Omental fat pad (tissue), 4 donors: ENCODE results near the gene TRIP10. TPM values are rescaled to one million over a fixed set of nuclear protein-coding genes. Genes with fewer than 3 reads are reported as not detected.

Source experiments
- ATAC-seq: fragments of 150-250 bp; one replicate; pipeline ENCODE4 v1.9.1; 2016; ENCODE audit warnings: mild to moderate bottlenecking, moderate library complexity; ENCODE audit not compliant: low FRiP score
- DNase-seq: peaks from one replicate; pipeline ENCODE4 v3.0.0-alpha.2; 2019; ENCODE audit warnings: low spot score
- total RNA-seq, 4 donors: library from RNA; depleted of rRNA; stranded (reverse); fragments of >200 nt; gene quantifications; one replicate each; pipeline ENCODE4 v1.1.0, GENCODE V29; 2016
- TF ChIP-seq, protein P1 (sequence below), 3 donors: fragments of 450-650 bp; IDR thresholded peaks; one replicate each; pipeline ENCODE4 v1.5.1; 2016 to 2017; ENCODE audit warnings: antibody characterized with exemption in 3 of 3, mild to moderate bottlenecking in 3 of 3, moderate library complexity in 2 of 3

Gene TRIP10
- total RNA-seq, 4 donors from 2014 or later = 42.5 to 110 (median 66.6) TPM

DNA sequence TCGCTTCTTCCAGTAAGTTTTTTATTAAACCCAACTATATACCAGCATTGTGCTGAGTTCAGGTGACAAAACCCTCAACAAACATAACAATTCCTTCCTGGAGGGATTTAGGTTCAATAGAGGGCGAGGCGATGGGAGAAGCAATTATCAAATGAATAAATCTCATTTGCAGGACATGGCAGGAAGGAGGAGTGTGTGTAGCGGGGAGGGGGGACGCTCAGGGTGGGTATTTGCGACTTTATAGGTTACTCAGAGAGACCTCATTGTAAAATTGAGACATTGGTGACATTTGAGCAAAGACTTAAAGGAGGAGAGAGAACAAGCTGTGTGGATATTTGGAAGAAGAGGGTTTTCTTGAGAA, 22.9 kb upstream of the TRIP10 start:
- DNase-seq = no peak
- no peak for ATAC-seq
- TF ChIP-seq, protein P1, sequence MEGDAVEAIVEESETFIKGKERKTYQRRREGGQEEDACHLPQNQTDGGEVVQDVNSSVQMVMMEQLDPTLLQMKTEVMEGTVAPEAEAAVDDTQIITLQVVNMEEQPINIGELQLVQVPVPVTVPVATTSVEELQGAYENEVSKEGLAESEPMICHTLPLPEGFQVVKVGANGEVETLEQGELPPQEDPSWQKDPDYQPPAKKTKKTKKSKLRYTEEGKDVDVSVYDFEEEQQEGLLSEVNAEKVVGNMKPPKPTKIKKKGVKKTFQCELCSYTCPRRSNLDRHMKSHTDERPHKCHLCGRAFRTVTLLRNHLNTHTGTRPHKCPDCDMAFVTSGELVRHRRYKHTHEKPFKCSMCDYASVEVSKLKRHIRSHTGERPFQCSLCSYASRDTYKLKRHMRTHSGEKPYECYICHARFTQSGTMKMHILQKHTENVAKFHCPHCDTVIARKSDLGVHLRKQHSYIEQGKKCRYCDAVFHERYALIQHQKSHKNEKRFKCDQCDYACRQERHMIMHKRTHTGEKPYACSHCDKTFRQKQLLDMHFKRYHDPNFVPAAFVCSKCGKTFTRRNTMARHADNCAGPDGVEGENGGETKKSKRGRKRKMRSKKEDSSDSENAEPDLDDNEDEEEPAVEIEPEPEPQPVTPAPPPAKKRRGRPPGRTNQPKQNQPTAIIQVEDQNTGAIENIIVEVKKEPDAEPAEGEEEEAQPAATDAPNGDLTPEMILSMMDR (IDR thresholded peaks at IDR 0.05) = no peak

DNA sequence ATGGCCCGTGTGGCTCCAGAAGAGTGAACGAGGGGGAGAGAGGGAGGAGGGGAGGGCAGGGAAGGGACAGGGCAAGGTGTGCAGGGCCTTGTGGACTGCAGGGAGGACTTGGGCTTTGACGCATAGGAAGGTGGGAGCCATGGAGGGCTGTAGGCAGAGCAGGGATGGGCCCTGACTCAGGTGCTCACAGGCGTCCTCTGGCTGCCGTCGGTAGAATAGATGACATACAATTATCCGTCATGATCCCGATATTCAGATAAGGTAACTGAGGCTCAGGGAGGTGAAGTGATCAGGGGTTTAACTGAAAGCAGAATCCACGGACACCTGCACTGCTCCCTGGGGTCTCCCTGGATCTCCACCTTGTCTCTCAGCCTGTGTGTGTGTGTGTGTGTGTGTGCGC, 22.4 kb upstream of the TRIP10 start:
- ATAC-seq (no peak), DNase-seq (no peak)
- TF ChIP-seq, protein P1 (IDR thresholded peaks at IDR 0.05) = no peak

DNA sequence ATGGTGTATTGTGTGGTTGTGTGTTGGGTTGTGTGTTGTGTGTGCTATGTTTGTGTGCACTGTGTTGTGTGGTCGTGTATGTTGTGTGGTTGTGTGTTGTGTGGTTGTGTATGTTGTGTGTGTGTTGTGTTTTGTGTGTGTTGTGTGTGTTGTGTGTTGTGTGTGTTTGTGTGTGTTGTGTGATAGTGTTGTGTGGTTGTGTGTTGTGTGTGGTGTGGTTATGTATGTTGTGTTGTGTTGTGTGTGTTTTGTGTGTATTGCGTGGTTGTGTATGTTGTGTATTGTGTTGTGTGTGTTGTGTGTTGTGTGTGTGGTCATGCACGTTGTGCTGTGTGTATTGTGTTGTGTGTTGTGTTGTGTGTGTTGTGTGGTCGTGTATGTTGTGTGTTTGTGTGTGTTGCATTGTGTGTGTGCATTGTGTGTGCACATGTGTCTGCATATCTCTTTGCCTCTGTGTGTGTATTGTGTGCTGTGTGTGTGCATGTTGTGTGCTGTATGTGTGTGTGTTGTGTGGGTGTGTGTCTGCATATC, 22.0 kb upstream of the TRIP10 start:
- TF ChIP-seq, protein P1 (IDR thresholded peaks at IDR 0.05) = no peak
- ATAC-seq = no peak
- DNase-seq = no peak

DNA sequence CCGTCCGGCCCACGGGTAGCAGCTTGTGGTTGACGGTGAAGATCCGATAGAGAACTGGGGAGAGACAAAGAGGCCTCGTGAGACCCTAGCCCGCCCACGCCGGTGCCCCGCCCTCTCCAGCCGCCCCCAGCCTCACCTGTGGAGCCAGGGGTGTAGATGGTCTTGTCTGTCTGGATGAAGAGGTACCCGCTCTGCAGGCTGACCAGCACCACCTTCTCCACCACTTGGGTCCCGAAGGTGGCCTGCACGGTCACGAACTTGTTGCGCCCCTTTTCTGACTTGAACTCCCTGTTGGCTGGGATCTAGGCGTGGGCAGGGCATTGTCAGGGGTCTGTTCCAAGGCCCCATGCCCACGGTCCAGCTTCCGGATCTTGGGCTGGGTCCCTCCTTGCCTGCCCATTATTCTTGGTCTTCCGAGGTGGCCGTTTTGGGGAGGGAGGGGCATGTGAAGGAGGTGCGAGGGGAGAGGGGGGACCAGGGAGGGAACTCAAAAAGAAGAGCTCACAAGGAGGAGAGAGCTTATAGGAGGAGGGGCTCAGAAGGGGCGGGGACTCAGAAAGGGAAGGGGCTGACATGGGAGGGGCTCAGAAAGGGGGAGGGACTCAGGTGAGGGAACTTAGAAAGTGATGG, 21.3 kb upstream of the TRIP10 start:
- DNase-seq (no peak), ATAC-seq (no peak)
- TF ChIP-seq, protein P1 (IDR thresholded peaks at IDR 0.05) = no peak

DNA sequence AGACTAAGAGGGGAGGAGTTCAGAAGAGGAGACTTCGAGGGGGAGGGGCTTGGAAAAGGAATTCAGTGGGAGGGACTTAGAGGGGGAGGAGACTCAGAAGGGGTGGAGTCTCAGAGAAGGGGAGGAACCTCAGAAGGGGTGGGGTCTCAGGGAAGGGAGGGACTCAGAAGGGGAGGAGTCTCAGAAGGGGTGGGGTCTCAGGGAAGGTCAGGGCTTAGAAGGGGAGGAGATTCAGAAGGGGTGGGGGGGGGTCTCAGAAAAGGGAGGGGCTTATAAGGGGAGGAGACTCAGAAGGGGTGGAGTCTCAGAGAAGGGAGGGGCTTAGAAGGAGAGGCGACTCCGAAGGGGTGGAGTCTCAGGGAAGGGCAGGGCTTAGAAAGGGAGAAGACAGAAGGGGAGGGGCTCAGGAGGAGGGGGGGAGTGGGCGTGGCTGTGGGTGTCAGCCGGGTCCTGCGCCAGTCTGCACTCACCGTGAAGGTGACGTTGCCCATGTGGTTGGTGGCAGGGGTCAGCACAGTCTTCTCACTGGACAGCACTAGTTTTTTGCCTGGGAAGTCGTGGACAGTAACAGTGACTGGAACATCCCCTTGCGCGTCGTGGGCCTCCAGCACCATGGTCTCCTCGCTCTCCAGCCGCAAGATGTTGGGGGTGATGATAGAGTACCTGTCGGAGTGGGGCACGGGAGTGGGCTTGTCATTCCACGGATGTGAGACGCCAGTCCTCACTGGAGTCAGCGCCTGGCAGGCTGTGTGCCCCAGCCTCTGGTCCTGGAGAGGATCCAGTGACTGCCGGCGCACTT, 20.5 kb upstream of the TRIP10 start:
- TF ChIP-seq, protein P1 (IDR thresholded peaks at IDR 0.05) = no peak
- ATAC-seq (peak; percentile 58), DNase-seq (no peak)

DNA sequence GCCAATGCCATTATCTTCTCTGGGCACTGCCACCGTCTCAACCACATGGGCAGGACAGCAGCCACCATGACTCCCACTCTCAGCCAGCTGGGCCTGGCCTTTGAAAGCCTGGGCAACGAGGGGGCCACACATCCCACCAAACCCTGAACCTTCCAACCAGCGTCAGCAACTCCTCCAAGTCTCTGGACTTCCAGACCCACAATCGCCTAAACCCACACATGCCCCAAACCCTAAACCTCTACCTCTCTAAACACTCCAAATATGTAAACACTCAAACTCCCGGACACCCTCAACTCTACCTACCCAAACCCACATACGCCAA, 20.0 kb upstream of the TRIP10 start:
- no peak for ATAC-seq
- TF ChIP-seq, protein P1 (IDR thresholded peaks at IDR 0.05) = no peak
- no peak for DNase-seq

DNA sequence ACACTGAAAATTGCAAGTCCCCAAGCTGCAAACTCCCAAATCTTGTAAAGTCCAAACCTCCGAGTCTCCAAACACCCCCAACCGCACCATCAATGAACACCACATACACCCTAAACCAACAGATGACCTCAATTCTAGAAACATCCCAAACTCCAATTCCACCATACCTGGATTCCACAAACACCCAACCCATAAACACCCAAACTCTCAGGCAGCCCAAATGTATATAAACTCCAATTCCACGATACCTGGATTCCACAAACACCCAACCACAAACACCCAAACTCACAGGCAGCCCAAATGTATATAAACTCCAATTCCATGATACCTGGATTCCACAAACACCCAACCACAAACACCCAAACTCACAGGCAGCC, 19.5 kb upstream of the TRIP10 start:
- ATAC-seq (no peak), DNase-seq (no peak)
- TF ChIP-seq, protein P1 (IDR thresholded peaks at IDR 0.05) = no peak
